Activated CD4-positive, alpha-beta T cell treated with anti-CD3 and anti-CD28 coated beads, Interleukin-2, amount 10 ng/mL, durations not matched to agents 7 days and 5 days (primary cell): ENCODE measurements around the gene WDR54. TPM values are rescaled to one million over a fixed set of nuclear protein-coding genes. Genes with fewer than 3 reads are reported as not detected.
A peak's percentile ranks its signal among the peaks of the same experiment; 100 is the strongest.

Experiments
- CTCF ChIA-PET: fragments of 350-600 bp; sonication (Branson Sonifier 250); formaldehyde crosslinking; loops from one replicate; lab custom pipeline; 2021; ENCODE audit warnings: antibody characterized with exemption; lab: Charles Lee
- POLR2A ChIA-PET: fragments of 350-600 bp; sonication (Branson Sonifier 250); formaldehyde crosslinking; loops from one replicate; lab custom pipeline; 2021; ENCODE audit warnings: antibody characterized with exemption; lab: Charles Lee
- DNase-seq: peaks from one replicate; pipeline ENCODE4 v3.0.0-alpha.2; 2020
- H3K27ac Mint-ChIP-seq: one replicate; pipeline ENCODE4 v1.8.0; 2021; ENCODE audit warnings: mild to moderate bottlenecking, moderate library complexity, mixed read lengths
- H3K27me3 Mint-ChIP-seq: one replicate; pipeline ENCODE4 v1.8.0; 2021; ENCODE audit warnings: mixed read lengths
- H3K36me3 Mint-ChIP-seq: one replicate; pipeline ENCODE4 v1.8.0; 2021; ENCODE audit warnings: low read depth, mixed read lengths
- H3K4me1 Mint-ChIP-seq: one replicate; pipeline ENCODE4 v1.8.0; 2021; ENCODE audit warnings: mixed read lengths
- H3K4me3 Mint-ChIP-seq: one replicate; pipeline ENCODE4 v1.8.0; 2021; ENCODE audit warnings: mild to moderate bottlenecking, moderate library complexity, mixed read lengths
- H3K9me3 Mint-ChIP-seq: one replicate; pipeline ENCODE4 v1.8.0; 2021; ENCODE audit warnings: mixed read lengths
- total RNA-seq, 2 experiments: library from RNA; stranded (reverse); gene quantifications; one replicate each; pipeline ENCODE4 v1.2.3, GENCODE V29; 2021

Gene WDR54, protein sequence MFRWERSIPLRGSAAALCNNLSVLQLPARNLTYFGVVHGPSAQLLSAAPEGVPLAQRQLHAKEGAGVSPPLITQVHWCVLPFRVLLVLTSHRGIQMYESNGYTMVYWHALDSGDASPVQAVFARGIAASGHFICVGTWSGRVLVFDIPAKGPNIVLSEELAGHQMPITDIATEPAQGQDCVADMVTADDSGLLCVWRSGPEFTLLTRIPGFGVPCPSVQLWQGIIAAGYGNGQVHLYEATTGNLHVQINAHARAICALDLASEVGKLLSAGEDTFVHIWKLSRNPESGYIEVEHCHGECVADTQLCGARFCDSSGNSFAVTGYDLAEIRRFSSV
- 10 to 100 TPM; 71.3 to 80.7 TPM for total RNA-seq

GRCh38 chr2:74421221-74421870, at the start of gene WDR54, which contains the start of gene C2orf81:
Gene WDR54, plus strand, starts transcription at chr2:74421730. Its CDS starts 424 bp downstream, at chr2:74422154.
Gene C2orf81, minus strand, starts transcription at chr2:74421619. Its CDS starts 59 bp downstream, at chr2:74421560.
- ChIA-PET POLR2A (interaction anchor here (1.0 to 1.2 kb wide), 2 partner anchors 33 to 37 kb away, joined by 3 to 6 read pairs; partner anchors contain the start of genes INO80B and WBP1), CTCF (interaction anchor here (0.6 to 2.3 kb wide), 7 partner anchors 12 to 1159 kb away, joined by 3 to 7 read pairs (median 3); no protein-coding TSS in a partner anchor)
- Mint-ChIP-seq H3K27me3 (peaks cover 2% of the 10 kb centered on the region), H3K27ac (peak within 1 kb of the TSS; percentile 97), H3K36me3 (peaks cover 24% of the 10 kb centered on the region), H3K4me1 (peaks cover 40% of the 10 kb centered on the region), H3K4me3 (peak within 1 kb of the TSS; percentile 97), H3K9me3 (no peaks in the 10 kb centered on the region)
- peak; percentile 95 for DNase-seq

GRCh38 chr2:74372674-74373073, 48.9 kb upstream of the WDR54 start:
- Mint-ChIP-seq H3K36me3 (peaks cover 27% of the 10 kb centered on the region), H3K27ac (peak overlapping the region; percentile 3), H3K9me3 (no peaks in the 10 kb centered on the region), H3K4me1 (peaks cover 7% of the 10 kb centered on the region), H3K4me3 (no peak overlapping the region), H3K27me3 (no peaks in the 10 kb centered on the region)
- no peak for DNase-seq
- ChIA-PET CTCF (no interaction called here), POLR2A (no interaction called here)

- peaks cover 27% of the 10 kb centered on the region for H3K36me3 Mint-ChIP-seq
- peak overlapping the region; percentile 10 for H3K27ac Mint-ChIP-seq
- no peak for DNase-seq
- ChIA-PET POLR2A (no interaction called here), CTCF (no interaction called here)
- no peaks in the 10 kb centered on the region for H3K9me3 Mint-ChIP-seq
- H3K27me3 Mint-ChIP-seq, result no peaks in the 10 kb centered on the region
- peaks cover 7% of the 10 kb centered on the region for H3K4me1 Mint-ChIP-seq
- no peak overlapping the region for H3K4me3 Mint-ChIP-seq
These were observed 48.3 kb upstream of the WDR54 start for GRCh38 chr2:74373221-74373676.

- no peak for DNase-seq
- Mint-ChIP-seq H3K27ac (no peak overlapping the region), H3K4me3 (no peak overlapping the region), H3K4me1 (peaks cover 12% of the 10 kb centered on the region), H3K36me3 (peaks cover 28% of the 10 kb centered on the region), H3K9me3 (no peaks in the 10 kb centered on the region), H3K27me3 (no peaks in the 10 kb centered on the region)
- POLR2A ChIA-PET, result no interaction called here
- CTCF ChIA-PET, result no interaction called here
These were observed 47.5 kb upstream of the WDR54 start for GRCh38 chr2:74373985-74374384.

- POLR2A ChIA-PET, result no interaction called here
- no peaks in the 10 kb centered on the region for H3K9me3 Mint-ChIP-seq
- H3K27me3 Mint-ChIP-seq, result no peaks in the 10 kb centered on the region
- CTCF ChIA-PET, result interaction anchor here (1.7 kb wide), 1 partner anchor 15 kb away, joined by 10 read pairs; no protein-coding TSS in a partner anchor
- H3K27ac Mint-ChIP-seq, result peak overlapping the region; percentile 37
- peaks cover 26% of the 10 kb centered on the region for H3K36me3 Mint-ChIP-seq
- no peak overlapping the region for H3K4me3 Mint-ChIP-seq
- H3K4me1 Mint-ChIP-seq, result peaks cover 16% of the 10 kb centered on the region
- no peak for DNase-seq
These were observed 46.9 kb upstream of the WDR54 start for GRCh38 chr2:74374509-74375205.

GRCh38 chr2:74375838-74376237, 45.7 kb upstream of the WDR54 start:
- Mint-ChIP-seq H3K4me1 (peaks cover 25% of the 10 kb centered on the region), H3K9me3 (no peaks in the 10 kb centered on the region), H3K27me3 (no peaks in the 10 kb centered on the region), H3K36me3 (peaks cover 17% of the 10 kb centered on the region), H3K27ac (peak overlapping the region; percentile 31), H3K4me3 (no peak overlapping the region)
- CTCF ChIA-PET, result interaction anchor here (1.7 kb wide), 1 partner anchor 14 kb away, joined by 10 read pairs; no protein-coding TSS in a partner anchor
- POLR2A ChIA-PET, result no interaction called here
- no peak for DNase-seq

DNA sequence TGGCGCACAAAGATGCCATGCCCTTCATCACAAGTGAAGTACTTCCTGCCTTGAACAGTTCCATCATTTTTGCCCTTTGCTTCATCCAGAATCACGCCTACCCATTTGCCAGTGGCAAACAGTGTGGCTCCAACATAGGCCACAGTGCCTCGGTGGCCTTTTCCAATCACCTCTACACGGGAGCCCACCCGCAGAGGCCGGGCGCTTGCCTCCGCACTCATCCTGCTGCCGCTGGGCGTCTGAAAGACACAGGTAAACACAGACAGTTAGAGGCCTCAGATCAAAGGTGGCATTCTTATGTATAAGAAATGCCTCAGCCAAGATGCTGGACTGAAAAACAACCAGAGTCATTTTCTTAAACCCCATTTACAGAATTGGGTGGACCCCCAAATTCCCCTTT, 43.5 kb upstream of the WDR54 start:
- Mint-ChIP-seq H3K36me3 (peaks cover 19% of the 10 kb centered on the region), H3K4me3 (no peak overlapping the region), H3K27me3 (no peaks in the 10 kb centered on the region), H3K4me1 (peaks cover 32% of the 10 kb centered on the region), H3K27ac (no peak overlapping the region), H3K9me3 (no peaks in the 10 kb centered on the region)
- DNase-seq, result no peak
- POLR2A ChIA-PET, result no interaction called here
- CTCF ChIA-PET, result no interaction called here

GRCh38 chr2:74379851-74380789, 41.4 kb upstream of the WDR54 start, which contains the start of gene DCTN1:
Gene DCTN1, minus strand, starts transcription at chr2:74380311. Its CDS starts 274 bp downstream, at chr2:74380037.
- no peak within 1 kb of the TSS for H3K4me3 Mint-ChIP-seq
- H3K27ac Mint-ChIP-seq, result no peak within 1 kb of the TSS
- H3K4me1 Mint-ChIP-seq, result peaks cover 30% of the 10 kb centered on the region
- DNase-seq, result peak; percentile 31
- no peaks in the 10 kb centered on the region for H3K27me3 Mint-ChIP-seq
- ChIA-PET CTCF (interaction anchor here (0.6 to 2.4 kb wide), 3 partner anchors 11 to 170 kb away, joined by 3 to 9 read pairs (median 3); no protein-coding TSS in a partner anchor), POLR2A (interaction anchor here (0.6 kb wide), 1 partner anchor 12 kb away, joined by 3 read pairs; no protein-coding TSS in a partner anchor)
- peaks cover 21% of the 10 kb centered on the region for H3K36me3 Mint-ChIP-seq
- no peaks in the 10 kb centered on the region for H3K9me3 Mint-ChIP-seq

DNA sequence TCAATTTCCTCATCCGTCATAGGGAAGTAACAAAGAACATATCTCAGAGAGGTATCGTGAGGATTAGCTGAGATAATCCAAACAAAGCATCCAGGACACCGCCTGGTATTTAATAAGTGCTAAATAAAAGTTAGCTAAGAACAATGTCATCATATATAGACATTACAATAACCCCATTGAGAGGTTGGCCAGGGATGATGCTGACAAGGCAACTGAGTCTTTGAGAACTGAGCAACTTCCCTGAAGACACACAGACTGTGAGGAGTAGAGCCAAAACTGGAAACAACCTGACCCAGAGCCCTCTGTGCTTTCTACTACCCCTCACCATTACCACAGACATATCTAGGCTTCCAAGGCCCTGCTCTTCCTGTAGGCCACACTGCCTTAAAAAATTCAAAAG, 39.8 kb upstream of the WDR54 start:
- CTCF ChIA-PET, result interaction anchor here (1.0 to 2.5 kb wide), 3 partner anchors 10 to 31 kb away, joined by 3 to 13 read pairs (median 3); no protein-coding TSS in a partner anchor
- no peak for DNase-seq
- no peak overlapping the region for H3K4me3 Mint-ChIP-seq
- POLR2A ChIA-PET, result no interaction called here
- H3K27me3 Mint-ChIP-seq, result no peaks in the 10 kb centered on the region
- H3K36me3 Mint-ChIP-seq, result peaks cover 21% of the 10 kb centered on the region
- no peak overlapping the region for H3K27ac Mint-ChIP-seq
- no peaks in the 10 kb centered on the region for H3K9me3 Mint-ChIP-seq
- peaks cover 25% of the 10 kb centered on the region for H3K4me1 Mint-ChIP-seq

DNA sequence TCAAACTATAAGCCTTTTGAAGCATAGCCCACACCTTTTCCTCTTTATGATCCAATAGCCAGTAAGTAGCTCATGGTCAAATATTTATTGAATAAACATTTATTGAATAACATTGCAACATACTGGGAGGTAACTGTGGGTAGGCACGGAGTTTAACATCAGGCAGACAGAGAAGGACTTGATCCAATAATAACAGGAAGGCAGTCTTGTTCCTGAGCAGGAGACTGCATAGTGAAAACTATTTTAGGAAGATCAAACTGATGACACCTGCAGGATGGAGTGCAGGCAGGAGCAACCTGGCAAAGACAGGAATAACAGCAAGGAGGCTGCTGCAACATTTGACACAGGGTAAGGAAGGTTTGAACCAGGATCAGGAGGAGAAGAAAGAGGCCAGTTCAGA, 38.3 kb upstream of the WDR54 start:
- ChIA-PET CTCF (interaction anchor here (0.7 to 2.5 kb wide), 3 partner anchors 8 to 112 kb away, joined by 3 to 13 read pairs (median 3); no protein-coding TSS in a partner anchor), POLR2A (no interaction called here)
- Mint-ChIP-seq H3K4me3 (no peak overlapping the region), H3K27ac (no peak overlapping the region), H3K36me3 (peaks cover 10% of the 10 kb centered on the region), H3K9me3 (no peaks in the 10 kb centered on the region), H3K27me3 (no peaks in the 10 kb centered on the region), H3K4me1 (peaks cover 25% of the 10 kb centered on the region)
- no peak for DNase-seq

GRCh38 chr2:74384051-74384450, 37.5 kb upstream of the WDR54 start:
- H3K4me1 Mint-ChIP-seq, result peaks cover 20% of the 10 kb centered on the region
- H3K9me3 Mint-ChIP-seq, result no peaks in the 10 kb centered on the region
- ChIA-PET CTCF (no interaction called here), POLR2A (no interaction called here)
- H3K36me3 Mint-ChIP-seq, result peaks cover 8% of the 10 kb centered on the region
- no peak for DNase-seq
- no peak overlapping the region for H3K27ac Mint-ChIP-seq
- no peaks in the 10 kb centered on the region for H3K27me3 Mint-ChIP-seq
- H3K4me3 Mint-ChIP-seq, result no peak overlapping the region
